HepG2 (cell line): Measurements from ENCODE around the gene ZSWIM5. TPM values are rescaled to one million over a fixed set of nuclear protein-coding genes. Genes with fewer than 3 reads are reported as not detected.

Experiments
- ATAC-seq: fragments of 200-7000 bp; cut with Tn5 transposase; 3 replicates; pipeline ENCODE4 v1.9.1; 2020; ENCODE audit warnings: mild to moderate bottlenecking, moderate library complexity
- BruUV-seq: library from RNA; stranded (reverse); fragments of 400-500 nt; replicated peaks from 2 replicates; lab custom pipeline; 2021; lab: Mats Ljungman, UMichigan
- CTCF ChIA-PET: fragments of 300-600 bp; formaldehyde crosslinking; extraction: SDS; loops from one replicate; lab custom pipeline; 2021; ENCODE audit warnings: low total read pairs, inconsistent platforms, low intra/inter-chr PET ratio; lab: Yijun Ruan, JAX
- POLR2A ChIA-PET: fragments of 350-600 bp; sonication (Branson Sonifier 250); formaldehyde crosslinking; loops from one replicate; lab custom pipeline; 2020; ENCODE audit warnings: antibody characterized with exemption, inconsistent platforms; lab: Yijun Ruan, JAX
- DNase-seq: peaks from one replicate; pipeline ENCODE4 v3.0.0-alpha.2; 2015; ENCODE audit warnings: low spot score
- FAIRE-seq: peaks from 3 replicates; lab custom pipeline; 2011; peaks lifted over from hg19 to GRCh38; lab: Jason Lieb, UNC
- H2AFZ ChIP-seq: one replicate; pipeline ENCODE4 v1.6.1; 2011; ENCODE audit warnings: low read length, inconsistent platforms
- H3K27ac ChIP-seq: fragments of 300-600 bp; 3 replicates; pipeline ENCODE4 v1.8.0; 2011; ENCODE audit warnings: mixed run types, mild to moderate bottlenecking, mixed read lengths, low read length, inconsistent platforms; ENCODE audit not compliant: insufficient read depth; ENCODE audit errors: extremely low read length
- H3K27me3 ChIP-seq, 2 experiments: fragments of 200-600 bp in 1 of 2; 2 replicates in 1 of 2; 3 replicates in 1 of 2; pipeline versions ENCODE4 v1.6.0 to v1.8.0; 2011; ENCODE audit warnings: low read length in 2 of 2, mild to moderate bottlenecking in 2 of 2, moderate library complexity in 2 of 2, inconsistent platforms in 1 of 2; ENCODE audit not compliant: insufficient read depth in 2 of 2, control insufficient read depth in 1 of 2
- H3K36me3 ChIP-seq, 2 experiments: fragments of 200-600 bp in 1 of 2; replicated peaks in 1 of 2; 2 replicates in 1 of 2; 3 replicates in 1 of 2; pipeline versions ENCODE4 v1.5.1 to v1.8.0; 2011; ENCODE audit warnings: low read length in 2 of 2, inconsistent platforms in 1 of 2; ENCODE audit not compliant: insufficient read depth in 2 of 2, control insufficient read depth in 1 of 2
- H3K4me1 ChIP-seq: 2 replicates; pipeline ENCODE4 v1.5.1; 2012; ENCODE audit warnings: low read length, inconsistent platforms; ENCODE audit not compliant: insufficient read depth
- H3K4me2 ChIP-seq: 2 replicates; pipeline ENCODE4 v1.6.0; 2011; ENCODE audit warnings: low read depth, low read length, inconsistent platforms
- H3K4me3 ChIP-seq, 3 experiments: fragments of 200-600 bp in 1 of 3; sonication (generic), shearing (Covaris generic) in 1 of 3; replicated peaks in 1 of 3; 2 replicates each; pipeline ENCODE4 v1.5.1; 2011 to 2016; ENCODE audit warnings: low read length in 3 of 3, inconsistent platforms in 2 of 3, low read depth in 2 of 3, mild to moderate bottlenecking in 2 of 3, control low read depth in 1 of 3, mixed read lengths in 1 of 3; ENCODE audit not compliant: insufficient read depth in 1 of 3
- H3K79me2 ChIP-seq: one replicate; pipeline ENCODE4 v1.6.1; 2011; ENCODE audit warnings: low read length, inconsistent platforms; ENCODE audit not compliant: insufficient read depth
- H3K9ac ChIP-seq: 2 replicates; pipeline ENCODE4 v1.6.0; 2011; ENCODE audit warnings: mild to moderate bottlenecking, low read depth, low read length, inconsistent platforms; ENCODE audit not compliant: insufficient read depth
- H3K9me3 ChIP-seq: 2 replicates; pipeline ENCODE4 v1.5.1; 2012; ENCODE audit warnings: mild to moderate bottlenecking, low read length
- H4K20me1 ChIP-seq: 2 replicates; pipeline ENCODE4 v1.6.0; 2011; ENCODE audit warnings: inconsistent platforms, mild to moderate bottlenecking, low read length, moderate library complexity; ENCODE audit not compliant: insufficient read depth
- ARID3A ChIP-seq: IDR thresholded peaks from 2 replicates; pipeline ENCODE4 v1.6.1; 2012; ENCODE audit warnings: low read depth, low read length, improper control_type of control experiment
- ARID5B ChIP-seq: IDR thresholded peaks from 2 replicates; pipeline ENCODE4 v1.4.0; 2020; ENCODE audit warnings: mild to moderate bottlenecking, missing genetic modification reagents
- FOXA3 ChIP-seq: IDR thresholded peaks from 2 replicates; pipeline ENCODE4 v1.6.1; 2016; ENCODE audit warnings: missing genetic modification reagents, missing compliant biosample characterization
- KAT8 ChIP-seq: IDR thresholded peaks from 2 replicates; pipeline ENCODE4 v1.6.1; 2016; ENCODE audit warnings: missing genetic modification reagents, missing compliant biosample characterization
- NR2C2 ChIP-seq: sonication (generic); formaldehyde crosslinking; IDR thresholded peaks from 2 replicates; pipeline ENCODE4 v1.4.0; 2020; ENCODE audit warnings: missing genetic modification reagents, mild to moderate bottlenecking, moderate library complexity, borderline replicate concordance
- NR2F6 ChIP-seq, 2 experiments: IDR thresholded peaks; 2 replicates each; pipeline ENCODE4 v1.6.1; 2016; ENCODE audit warnings: antibody characterized with exemption in 1 of 2, mild to moderate bottlenecking in 1 of 2
- PHF21A ChIP-seq: sonication (generic); formaldehyde crosslinking; IDR thresholded peaks from 2 replicates; pipeline ENCODE4 v1.5.0; 2020; ENCODE audit warnings: mild to moderate bottlenecking, missing genetic modification reagents
- RXRB ChIP-seq: IDR thresholded peaks from 2 replicates; pipeline ENCODE4 v1.6.1; 2016; ENCODE audit warnings: borderline replicate concordance, missing genetic modification reagents, missing compliant biosample characterization
- SOX6 ChIP-seq, 2 experiments: fragments of 450-650 bp in 1 of 2; sonication (generic) in 1 of 2; formaldehyde crosslinking in 1 of 2; IDR thresholded peaks; 2 replicates each; pipeline versions ENCODE4 v1.4.0 to v1.6.1; 2017 to 2020; ENCODE audit warnings: antibody characterized with exemption in 1 of 2, mild to moderate bottlenecking in 1 of 2, missing genetic modification reagents in 1 of 2
- TAF1 ChIP-seq: sonication (generic); formaldehyde crosslinking; IDR thresholded peaks from 2 replicates; pipeline ENCODE4 v1.4.0; 2020; ENCODE audit warnings: missing genetic modification reagents
- ZFP1 ChIP-seq: IDR thresholded peaks from 2 replicates; pipeline ENCODE4 v1.6.1; 2016
- ZNF460 ChIP-seq: sonication (generic); formaldehyde crosslinking; IDR thresholded peaks from 2 replicates; pipeline ENCODE4 v1.5.1; 2020; ENCODE audit warnings: missing genetic modification reagents, mild to moderate bottlenecking, borderline replicate concordance
- WGBS: methylation state at CpG from one replicate; pipeline ENCODE4 v1.1.6; 2017; ENCODE audit warnings: low lambda C conversion rate; 5-methylcytosine and 5-hydroxymethylcytosine counted together
- in situ Hi-C: cut with HindIII; loops from 2 replicates; pipeline ENCODE4 v1.10.0; 2017; ENCODE audit warnings: low pct_unique_long_range_greater_than_20kb; ENCODE audit not compliant: extremely low pct_ligation_motif_present
- intact Hi-C: fragments of 100-400 bp; cut with micrococcal nuclease; formaldehyde crosslinking; loops from one replicate; pipeline ENCODE4 v1.10.0; 2022; ENCODE audit not compliant: unreplicated experiment
- polyA plus RNA-seq, 8 experiments: library from polyadenylated mRNA; depleted of rRNA in 3 of 8; stranded (reverse) in 7 of 8; unstranded in 1 of 8; fragments of >200 nt; fragmentation: Illumina TruSeq in 4 of 8; extraction: Trizol in 4 of 8; gene quantifications; 2 replicates each; pipeline versions ENCODE4 v1.2.1 to v1.2.3, GENCODE V29; 2011 to 2016; ENCODE audit warnings: low read depth in 4 of 8, missing spikeins in 1 of 8, mixed read lengths in 1 of 8; ENCODE audit not compliant: insufficient read depth in 1 of 8
- total RNA-seq, 5 experiments: library from RNA; depleted of rRNA; stranded (reverse); fragments of >200 nt; fragmentation: Illumina TruSeq; extraction: Trizol; gene quantifications; 2 replicates each; pipeline ENCODE4 v1.2.3, GENCODE V29; 2016; ENCODE audit warnings: low read depth in 1 of 5
- TF ChIP-seq, protein P1 (sequence below): sonication (generic); formaldehyde crosslinking; IDR thresholded peaks from 2 replicates; pipeline ENCODE4 v1.5.0; 2020; ENCODE audit warnings: mild to moderate bottlenecking, missing genetic modification reagents, borderline replicate concordance

ZSWIM5 gene
- total and polyA plus RNA-seq, 2 of the 13 experiments (the other 11 are each of a cell fraction or from before 2014, with no cell fraction given), result 11.0 to 20.6 TPM

GRCh38 chr1:45040297-45040696 lies 166.1 kb downstream of the ZSWIM5 start (continued):
- no peak for TF ChIP-seq ARID3A
- no peak for TF ChIP-seq NR2F6 (IDR thresholded peaks at IDR 0.05)
- TF ChIP-seq NR2F6 (CRISPR knock-in tag; IDR thresholded peaks at IDR 0.05), result no peak
- no peak for TF ChIP-seq TAF1 (CRISPR knock-in tag)
- TF ChIP-seq, all 625 proteins: peak for 0

- H3K36me3 ChIP-seq, result peaks cover 16 to 43% of the 10 kb centered on the region in 2 experiments; a peak in 4 of 5 replicates
- no peaks in the 10 kb centered on the region for H4K20me1 ChIP-seq
- WGBS, result 78% methylated on average over 6 of the region's 8 CpGs
- no peak overlapping the region for H3K4me3 ChIP-seq
- DNase-seq (peak; percentile 82), ATAC-seq (peak; percentile 72), FAIRE-seq (peak; percentile 62)
- no peak overlapping the region for H3K9ac ChIP-seq
- ChIA-PET POLR2A (interaction anchor here (0.9 to 1.2 kb wide), 3 partner anchors 25 to 96 kb away, joined by 3 to 4 read pairs (median 4); no protein-coding TSS in a partner anchor), CTCF (no interaction called here)
- H3K4me1 ChIP-seq, result peaks cover 15% of the 10 kb centered on the region
- H2AFZ ChIP-seq, result no peak overlapping the region
- intact Hi-C loops (no loop called here), in situ Hi-C loops (no loop called here)
- BruUV-seq, result no TSS peak
- no peak overlapping the region for H3K4me2 ChIP-seq
- H3K79me2 ChIP-seq, result no peaks in the 10 kb centered on the region
- H3K27ac ChIP-seq, result no peak overlapping the region
- H3K27me3 ChIP-seq, result no peaks in the 10 kb centered on the region
- no peaks in the 10 kb centered on the region for H3K9me3 ChIP-seq
- TF ChIP-seq, protein P1, sequence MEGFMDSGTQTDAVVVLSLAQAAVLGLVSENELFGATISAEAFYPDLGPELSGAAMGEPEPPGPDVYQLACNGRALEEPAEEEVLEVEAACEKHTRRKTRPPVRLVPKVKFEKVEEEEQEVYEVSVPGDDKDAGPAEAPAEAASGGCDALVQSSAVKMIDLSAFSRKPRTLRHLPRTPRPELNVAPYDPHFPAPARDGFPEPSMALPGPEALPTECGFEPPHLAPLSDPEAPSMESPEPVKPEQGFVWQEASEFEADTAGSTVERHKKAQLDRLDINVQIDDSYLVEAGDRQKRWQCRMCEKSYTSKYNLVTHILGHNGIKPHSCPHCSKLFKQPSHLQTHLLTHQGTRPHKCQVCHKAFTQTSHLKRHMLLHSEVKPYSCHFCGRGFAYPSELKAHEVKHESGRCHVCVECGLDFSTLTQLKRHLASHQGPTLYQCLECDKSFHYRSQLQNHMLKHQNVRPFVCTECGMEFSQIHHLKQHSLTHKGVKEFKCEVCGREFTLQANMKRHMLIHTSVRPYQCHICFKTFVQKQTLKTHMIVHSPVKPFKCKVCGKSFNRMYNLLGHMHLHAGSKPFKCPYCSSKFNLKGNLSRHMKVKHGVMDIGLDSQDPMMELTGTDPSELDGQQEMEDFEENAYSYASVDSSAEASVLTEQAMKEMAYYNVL (CRISPR knock-in tag), result no peak
- TF ChIP-seq NR2C2 (CRISPR knock-in tag) (0 out of 2 replicates have a peak, but pooled peaks have one; percentile 18), ARID5B (CRISPR knock-in tag) (peak; percentile 37; the same call in 1 of the 2 replicates), KAT8 (0 out of 2 replicates have a peak, but pooled peaks have one; percentile 17), RXRB (CRISPR knock-in tag) (0 out of 2 replicates have a peak, but pooled peaks have one; percentile 24), PHF21A (CRISPR knock-in tag) (0 out of 2 replicates have a peak, but pooled peaks have one; percentile 21), FOXA3 (CRISPR knock-in tag) (0 out of 2 replicates have a peak, but pooled peaks have one; percentile 8), ZNF460 (CRISPR knock-in tag) (peak; percentile 19; the same call in 1 of the 2 replicates), ZFP1 (CRISPR knock-in tag) (no peak), SOX6 (IDR thresholded peaks at IDR 0.05) (no peak), SOX6 (CRISPR knock-in tag; IDR thresholded peaks at IDR 0.05) (peak; percentile 85)
Observed at GRCh38 chr1:45038661-45039364, 167.6 kb downstream of the ZSWIM5 start.
